ENCODE data around the gene SYNE1. TPM values are rescaled to one million over a fixed set of nuclear protein-coding genes. Genes with fewer than 3 reads are reported as not detected.

SYNE1 gene
- total and polyA plus RNA-seq, 10 of the 15 experiments (the other 5 are each of a cell fraction or from before 2014, with no cell fraction given), result 2.3 to 28.7 (median 14.1) TPM

DNA sequence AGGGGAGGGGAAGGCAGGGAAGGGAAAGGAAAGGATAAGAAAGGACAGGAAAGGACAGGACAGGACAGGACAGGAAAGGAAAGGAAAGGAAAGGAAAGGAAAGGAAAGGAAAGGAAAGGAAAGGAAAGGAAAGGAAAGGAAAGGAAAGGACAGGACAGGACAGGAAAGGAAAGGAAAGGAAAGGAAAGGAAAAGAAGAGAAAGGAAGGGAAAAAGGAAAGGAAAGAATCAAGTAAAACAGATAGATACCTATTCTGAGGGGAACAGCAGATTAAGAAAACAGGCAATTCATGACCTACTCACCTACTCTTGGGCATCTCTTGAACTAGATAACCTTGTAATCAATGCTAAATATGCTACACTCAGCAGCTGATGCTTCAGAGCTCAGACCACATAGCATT is 265.4 kb downstream of the SYNE1 start:
- in situ Hi-C loops (cut with MboI) (no loop called here), intact Hi-C loops (cut with micrococcal nuclease; ENCODE audit: unreplicated experiment) (no loop called here)
- Histone ChIP-seq H3K27ac (ENCODE audit: control insufficient read depth, insufficient read depth) (no peak overlapping the region), H3K4me2 (ENCODE audit: control insufficient read depth, insufficient read depth) (no peak overlapping the region), H3K4me1 (ENCODE audit: control insufficient read depth, insufficient read depth, low read length) (no peaks in the 10 kb centered on the region), H4K20me1 (ENCODE audit: control insufficient read depth, insufficient read depth) (no peaks in the 10 kb centered on the region), H3K36me3 (ENCODE audit: control insufficient read depth in 2 of 2, insufficient read depth in 2 of 2, low read length in 1 of 2) (no peaks in the 10 kb centered on the region), H3K4me3 (no peak overlapping the region), H3K27me3 (replicated peaks in 1 of 2; ENCODE audit: control insufficient read depth in 2 of 2, insufficient read depth in 2 of 2, low read length in 1 of 2) (peaks cover 0 to 3% of the 10 kb centered on the region in 2 experiments; a peak in 1 of 4 replicates), H3K79me2 (ENCODE audit: control insufficient read depth, insufficient read depth, low read length) (no peaks in the 10 kb centered on the region), H3K9ac (ENCODE audit: control insufficient read depth, insufficient read depth, low read length) (no peak overlapping the region), H2AFZ (ENCODE audit: control insufficient read depth, low read depth, low read length) (no peak overlapping the region), H3K9me3 (replicated peaks; ENCODE audit: control insufficient read depth, insufficient read depth, low read length) (no peaks in the 10 kb centered on the region)
- TF ChIP-seq TARDBP (IDR thresholded peaks at IDR 0.05; ENCODE audit: borderline replicate concordance) (no peak), YBX1 (IDR thresholded peaks at IDR 0.05) (no peak), ATF7 (IDR thresholded peaks at IDR 0.05; ENCODE audit: low read depth) (no peak), ZZZ3 (IDR thresholded peaks at IDR 0.05; ENCODE audit: control insufficient read depth, insufficient read length, low read depth) (no peak), FOS (IDR thresholded peaks at IDR 0.05; ENCODE audit: borderline replicate concordance, extremely low read depth, insufficient read length) (no peak), ZNF622 (IDR thresholded peaks at IDR 0.05) (no peak), ZNF207 (IDR thresholded peaks at IDR 0.05; ENCODE audit: borderline replicate concordance) (no peak), SMARCA5 (IDR thresholded peaks at IDR 0.05) (no peak), CBX5 (IDR thresholded peaks at IDR 0.05; ENCODE audit: low read depth) (no peak), SIX5 (IDR thresholded peaks at IDR 0.05; ENCODE audit: low read depth, low read length, severe bottlenecking) (no peak), FOXM1 (IDR thresholded peaks at IDR 0.05; ENCODE audit: low read depth, low read length) (no peak), RUNX3 (IDR thresholded peaks at IDR 0.05; ENCODE audit: low read length) (no peak), TCF7 (IDR thresholded peaks at IDR 0.05; ENCODE audit: borderline replicate concordance) (no peak), MYB (IDR thresholded peaks at IDR 0.05; ENCODE audit: borderline replicate concordance, low read depth, low read length) (no peak)
- DNase-seq (ENCODE audit: low read depth, low spot score), result no peak
- BruUV-seq (replicated peaks), result no TSS peak
- CTCF ChIA-PET, result no interaction called here
- SMC1A ChIA-PET (ENCODE audit: uncharacterized antibody, unreplicated experiment), result no interaction called here
- POLR2A ChIA-PET, result no interaction called here
- no peak for ATAC-seq
- RAD21 ChIA-PET (ENCODE audit: unreplicated experiment), result no interaction called here
- no peak for FAIRE-seq
